Gastroesophageal sphincter (tissue), 4 donors: ENCODE measurements around the gene LDLRAD2. TPM values are rescaled to one million over a fixed set of nuclear protein-coding genes. Genes with fewer than 3 reads are reported as not detected.

ENCODE experiments used
- ATAC-seq: fragments of 150-250 bp; one replicate; pipeline ENCODE4 v1.9.1; 2016; ENCODE audit warnings: mild to moderate bottlenecking, moderate library complexity
- H3K27ac ChIP-seq, 4 donors: fragments of 200-600 bp; sonication (generic) in 3 of 4; 1 replicate in 3 of 4; 2 replicates in 1 of 4; pipeline ENCODE4 v1.5.1; 2016 to 2019
- H3K27me3 ChIP-seq: fragments of 200-600 bp; sonication (generic); one replicate; pipeline ENCODE4 v1.5.1; 2019
- H3K36me3 ChIP-seq, 2 donors: fragments of 200-600 bp; sonication (generic); one replicate each; pipeline ENCODE4 v1.5.1; 2019; ENCODE audit warnings: control low read depth in 1 of 2
- H3K4me1 ChIP-seq, 3 donors: fragments of 200-600 bp; sonication (generic); 1 replicate in 2 of 3; 2 replicates in 1 of 3; pipeline ENCODE4 v1.5.1; 2016 to 2019; ENCODE audit warnings: control low read depth in 2 of 3
- H3K4me3 ChIP-seq, 2 donors: fragments of 200-600 bp; sonication (generic); one replicate each; pipeline ENCODE4 v1.5.1; 2019; ENCODE audit warnings: mild to moderate bottlenecking in 1 of 2, moderate library complexity in 1 of 2
- H3K9me3 ChIP-seq, 3 donors: fragments of 200-600 bp; sonication (generic); one replicate each; pipeline ENCODE4 v1.5.1; 2017 to 2019; ENCODE audit warnings: control low read depth in 2 of 3
- CTCF ChIP-seq, 4 experiments: fragments of 200-600 bp in 2 of 4; fragments of 450-650 bp in 2 of 4; sonication (generic) in 1 of 4; IDR thresholded peaks; one replicate each; pipeline ENCODE4 v1.5.1; 2017 to 2019; ENCODE audit warnings: antibody characterized with exemption in 4 of 4, mild to moderate bottlenecking in 2 of 4, moderate library complexity in 2 of 4
- EP300 ChIP-seq: sonication (generic); formaldehyde crosslinking; IDR thresholded peaks from one replicate; pipeline ENCODE4 v1.6.1; 2017; ENCODE audit warnings: antibody characterized with exemption, mild to moderate bottlenecking
- POLR2A ChIP-seq, 2 donors: fragments of 450-650 bp; IDR thresholded peaks; one replicate each; pipeline ENCODE4 v1.6.1; 2017; ENCODE audit warnings: antibody characterized with exemption in 2 of 2, mild to moderate bottlenecking in 2 of 2, moderate library complexity in 1 of 2
- POLR2AphosphoS5 ChIP-seq: sonication (generic); formaldehyde crosslinking; IDR thresholded peaks from one replicate; pipeline ENCODE4 v1.6.1; 2017; ENCODE audit warnings: antibody characterized with exemption
- WGBS, 2 donors: methylation state at CpG; one replicate each; pipeline ENCODE4 v1.1.5; 2018; ENCODE audit warnings: low coverage in 1 of 2; 5-methylcytosine and 5-hydroxymethylcytosine counted together
- total RNA-seq, 4 donors: library from RNA; depleted of rRNA; stranded (reverse); fragments of >200 nt; gene quantifications; one replicate each; pipeline ENCODE4 v1.1.0, GENCODE V29; 2016

Gene LDLRAD2
- total RNA-seq, 4 donors from 2014 or later = 0.08 TPM; not detected in 3

GRCh38 chr1:21851430-21852250 lies 39.6 kb downstream of the LDLRAD2 start:
- Histone ChIP-seq H3K36me3 (peaks cover 0 to 100% of the 10 kb centered on the region in 2 donors), H3K27ac (peak overlapping the region in 2 of 4 donors; percentile 27 to 61), H3K9me3 (no peaks in the 10 kb centered on the region), H3K4me3 (no peak overlapping the region), H3K4me1 (peaks cover 0 to under 1% (median 0%) of the 10 kb centered on the region in 3 donors), H3K27me3 (no peaks in the 10 kb centered on the region)
- 77 to 92% methylated on average over 3 to 5 of the region's 33 CpGs for WGBS, 2 donors
- ATAC-seq = no peak
- no peak for TF ChIP-seq POLR2A (IDR thresholded peaks at IDR 0.05)
- TF ChIP-seq POLR2AphosphoS5 = no peak
- no peak for TF ChIP-seq CTCF (IDR thresholded peaks at IDR 0.05)
- TF ChIP-seq EP300 = no peak

- peaks cover 0 to 100% of the 10 kb centered on the region in 2 donors for H3K36me3 ChIP-seq
- H3K4me3 ChIP-seq = no peak overlapping the region
- peaks cover 0 to 7% (median 0%) of the 10 kb centered on the region in 3 donors for H3K4me1 ChIP-seq
- no peaks in the 10 kb centered on the region for H3K9me3 ChIP-seq
- peak overlapping the region in 3 of 4 donors; percentile 3 to 61 (median 27) for H3K27ac ChIP-seq
- 90% methylated on average over 3 of the region's 29 CpGs; no CpG with 5 or more reads in 1 of the 2 donors for WGBS, 2 donors
- no peak for TF ChIP-seq POLR2AphosphoS5
- no peak for TF ChIP-seq POLR2A (IDR thresholded peaks at IDR 0.05)
- no peak for TF ChIP-seq CTCF (IDR thresholded peaks at IDR 0.05)
- no peak for TF ChIP-seq EP300
- no peak for ATAC-seq
- no peaks in the 10 kb centered on the region for H3K27me3 ChIP-seq
Observed at GRCh38 chr1:21852282-21853130, 40.4 kb downstream of the LDLRAD2 start.

GRCh38 chr1:21853131-21853427 lies 41.0 kb downstream of the LDLRAD2 start:
- WGBS, 2 donors = 87 to 100% methylated on average over 1 to 5 of the region's 7 CpGs
- Histone ChIP-seq H3K9me3 (no peaks in the 10 kb centered on the region), H3K27me3 (no peaks in the 10 kb centered on the region), H3K36me3 (peaks cover 0 to 100% of the 10 kb centered on the region in 2 donors), H3K27ac (peak overlapping the region in 3 of 4 donors; percentile 3 to 61 (median 27)), H3K4me3 (no peak overlapping the region), H3K4me1 (peaks cover 0 to 7% (median 0%) of the 10 kb centered on the region in 3 donors)
- no peak for ATAC-seq
- no peak for TF ChIP-seq POLR2AphosphoS5
- no peak for TF ChIP-seq POLR2A (IDR thresholded peaks at IDR 0.05)
- TF ChIP-seq CTCF (IDR thresholded peaks at IDR 0.05) = no peak
- TF ChIP-seq EP300 = no peak

- TF ChIP-seq POLR2AphosphoS5 = no peak
- TF ChIP-seq EP300 = no peak
- no peak for TF ChIP-seq CTCF (IDR thresholded peaks at IDR 0.05)
- no peak for TF ChIP-seq POLR2A (IDR thresholded peaks at IDR 0.05)
- H3K4me3 ChIP-seq = no peak overlapping the region
- peaks cover 0 to 100% of the 10 kb centered on the region in 2 donors for H3K36me3 ChIP-seq
- no peaks in the 10 kb centered on the region for H3K9me3 ChIP-seq
- H3K27ac ChIP-seq = peak overlapping the region in 2 of 4 donors; percentile 33 to 38
- no peak for ATAC-seq
- H3K27me3 ChIP-seq = no peaks in the 10 kb centered on the region
- WGBS, 2 donors = 86% methylated on average over 4 of the region's 21 CpGs; no CpG with 5 or more reads in 1 of the 2 donors
- peaks cover 0 to 7% (median 0%) of the 10 kb centered on the region in 3 donors for H3K4me1 ChIP-seq
Observed at GRCh38 chr1:21854090-21854750, 42.2 kb downstream of the LDLRAD2 start.
